Activated T-cell treated with anti-CD3 and anti-CD28 coated beads, Interleukin-2, amount 50 U/mL, for 48 hours (primary cell): Measurements from ENCODE around the gene RAG1.

ENCODE experiments used
- DNase-seq, 2 experiments: peaks; one replicate each; pipeline ENCODE4 v3.0.0-alpha.2; 2020

Gene RAG1

GRCh38 chr11:36591433-36591832 lies 23.6 kb downstream of the RAG1 start:
- no peak for DNase-seq

GRCh38 chr11:36594316-36594989 lies 26.6 kb downstream of the RAG1 start, which contains the start of gene IFTAP:
Gene IFTAP (plus strand): TSS chr11:36594502. CDS start chr11:36610104, 15,602 bp downstream.
- DNase-seq = peak; percentile 50 to 62

GRCh38 chr11:36596880-36597279 lies 29.1 kb downstream of the RAG1 start:
- no peak for DNase-seq

GRCh38 chr11:36598051-36598450 lies 30.2 kb downstream of the RAG1 start, which contains the start of gene RAG2:
Gene RAG2 (minus strand): TSS chr11:36598236. CDS start chr11:36594168, 4,068 bp downstream.
- no peak for DNase-seq

GRCh38 chr11:36600180-36600579 lies 32.4 kb downstream of the RAG1 start:
- no peak for DNase-seq

GRCh38 chr11:36601155-36601554 lies 33.3 kb downstream of the RAG1 start:
- DNase-seq = no peak

- no peak for DNase-seq
Measured at GRCh38 chr11:36602135-36602534, 34.3 kb downstream of the RAG1 start.

- no peak for DNase-seq
Measured at GRCh38 chr11:36605221-36606216, 37.7 kb downstream of the RAG1 start.

GRCh38 chr11:36608491-36609199 lies 40.8 kb downstream of the RAG1 start:
- no peak for DNase-seq

GRCh38 chr11:36609383-36609782 lies 41.6 kb downstream of the RAG1 start:
- DNase-seq = no peak

- no peak for DNase-seq
Measured at GRCh38 chr11:36615826-36616225, 48.0 kb downstream of the RAG1 start.

GRCh38 chr11:36617543-36618362 lies 49.9 kb downstream of the RAG1 start:
- no peak for DNase-seq

GRCh38 chr11:36618363-36619047 lies 50.7 kb downstream of the RAG1 start:
- DNase-seq = no peak

- no peak for DNase-seq
Measured at GRCh38 chr11:36619502-36619901, 51.7 kb downstream of the RAG1 start.

- DNase-seq = no peak
Measured at GRCh38 chr11:36620246-36620645, 52.4 kb downstream of the RAG1 start.

GRCh38 chr11:36622431-36623136 lies 54.8 kb downstream of the RAG1 start:
- no peak for DNase-seq

- no peak for DNase-seq
Measured at GRCh38 chr11:36623494-36623893, 55.7 kb downstream of the RAG1 start.

- no peak for DNase-seq
Measured at GRCh38 chr11:36627006-36627405, 59.2 kb downstream of the RAG1 start.

- no peak for DNase-seq
Measured at GRCh38 chr11:36627471-36627870, 59.7 kb downstream of the RAG1 start.

GRCh38 chr11:36628141-36628540 lies 60.3 kb downstream of the RAG1 start:
- DNase-seq = no peak

- DNase-seq = no peak
Measured at GRCh38 chr11:36628765-36629244, 61.0 kb downstream of the RAG1 start.
